ENCODE measurements around the gene ATXN7. TPM values are rescaled to one million over a fixed set of nuclear protein-coding genes. Genes with fewer than 3 reads are reported as not detected.
A peak's percentile ranks its signal among the peaks of the same experiment; 100 is the strongest.

The ATXN7 gene
- total RNA-seq, 1 donor from 2014 or later, result 43.2 TPM

DNA sequence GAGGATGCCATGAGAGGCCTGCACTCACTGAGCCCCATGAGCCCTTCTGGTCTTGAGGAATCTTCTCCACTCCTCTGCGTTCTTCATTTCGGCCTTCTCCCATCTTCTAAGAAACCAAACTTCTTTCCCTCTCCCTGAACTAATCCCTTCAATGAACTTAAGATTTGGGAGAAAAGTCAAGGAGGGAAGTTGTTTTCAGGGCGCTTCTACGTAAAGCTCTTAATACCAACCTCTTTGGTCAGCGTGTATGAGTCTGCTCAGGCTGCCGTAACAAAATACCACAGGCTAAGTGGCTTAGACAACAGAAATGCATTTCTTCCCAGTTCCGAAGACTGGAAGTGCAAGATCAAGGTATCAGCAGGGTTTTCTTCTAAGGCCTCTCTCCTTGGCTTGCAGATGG lies 173.4 kb downstream of the ATXN7 start:
- no peak for TF ChIP-seq POLR2AphosphoS5 (IDR thresholded peaks at IDR 0.05; ENCODE audit: insufficient read depth in 1 of 2, low read depth in 1 of 2)
- TF ChIP-seq, protein P1, sequence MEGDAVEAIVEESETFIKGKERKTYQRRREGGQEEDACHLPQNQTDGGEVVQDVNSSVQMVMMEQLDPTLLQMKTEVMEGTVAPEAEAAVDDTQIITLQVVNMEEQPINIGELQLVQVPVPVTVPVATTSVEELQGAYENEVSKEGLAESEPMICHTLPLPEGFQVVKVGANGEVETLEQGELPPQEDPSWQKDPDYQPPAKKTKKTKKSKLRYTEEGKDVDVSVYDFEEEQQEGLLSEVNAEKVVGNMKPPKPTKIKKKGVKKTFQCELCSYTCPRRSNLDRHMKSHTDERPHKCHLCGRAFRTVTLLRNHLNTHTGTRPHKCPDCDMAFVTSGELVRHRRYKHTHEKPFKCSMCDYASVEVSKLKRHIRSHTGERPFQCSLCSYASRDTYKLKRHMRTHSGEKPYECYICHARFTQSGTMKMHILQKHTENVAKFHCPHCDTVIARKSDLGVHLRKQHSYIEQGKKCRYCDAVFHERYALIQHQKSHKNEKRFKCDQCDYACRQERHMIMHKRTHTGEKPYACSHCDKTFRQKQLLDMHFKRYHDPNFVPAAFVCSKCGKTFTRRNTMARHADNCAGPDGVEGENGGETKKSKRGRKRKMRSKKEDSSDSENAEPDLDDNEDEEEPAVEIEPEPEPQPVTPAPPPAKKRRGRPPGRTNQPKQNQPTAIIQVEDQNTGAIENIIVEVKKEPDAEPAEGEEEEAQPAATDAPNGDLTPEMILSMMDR (IDR thresholded peaks at IDR 0.05), result no peak
- no peak for TF ChIP-seq POLR2A (IDR thresholded peaks at IDR 0.05)
- Histone ChIP-seq H3K27me3 (no peaks in the 10 kb centered on the region), H3K4me1 (peaks cover 9% of the 10 kb centered on the region), H3K27ac (no peak overlapping the region), H3K4me3 (no peak overlapping the region), H3K9me3 (no peaks in the 10 kb centered on the region), H3K36me3 (no peaks in the 10 kb centered on the region)
- intact Hi-C loops (cut with DNase I), result loop anchor here (5.0 kb wide), 1 partner anchor 360 kb away; no protein-coding TSS in a partner anchor
- no peak for DNase-seq (ENCODE audit: extremely low spot score in 2 of 2)

DNA sequence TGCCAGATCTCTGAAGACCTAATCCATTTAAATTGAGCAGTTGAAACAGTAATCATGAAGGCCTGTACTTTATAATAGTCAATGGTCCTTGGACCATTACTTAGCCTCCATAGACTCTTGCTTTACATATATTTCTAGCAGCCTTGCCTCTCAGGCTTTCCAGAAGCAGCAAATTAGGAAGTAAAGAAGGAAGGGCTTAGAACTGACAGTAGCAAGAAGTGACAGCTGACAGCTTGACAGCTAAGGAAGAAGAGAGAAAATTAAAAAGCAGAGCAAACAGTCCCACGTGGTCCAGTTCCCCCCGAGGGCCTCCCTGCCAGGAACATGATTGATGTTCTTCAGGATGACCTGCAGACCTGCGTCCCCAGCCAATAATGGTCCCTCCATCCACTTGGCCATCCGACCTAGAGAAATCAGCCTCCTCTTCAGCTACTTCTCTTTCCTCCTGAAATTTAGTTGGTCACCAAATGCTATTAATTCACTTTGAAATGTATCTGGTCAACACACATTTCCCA lies 174.6 kb downstream of the ATXN7 start:
- H3K4me3 ChIP-seq, result no peak overlapping the region
- no peaks in the 10 kb centered on the region for H3K4me1 ChIP-seq
- TF ChIP-seq POLR2A (IDR thresholded peaks at IDR 0.05) (no peak), POLR2AphosphoS5 (IDR thresholded peaks at IDR 0.05; ENCODE audit: insufficient read depth in 1 of 2, low read depth in 1 of 2) (no peak)
- TF ChIP-seq, protein P1 (IDR thresholded peaks at IDR 0.05), result no peak
- intact Hi-C loops (cut with DNase I), result loop anchor here (5.0 kb wide), 1 partner anchor 359 kb away; no protein-coding TSS in a partner anchor
- H3K36me3 ChIP-seq, result no peaks in the 10 kb centered on the region
- no peaks in the 10 kb centered on the region for H3K9me3 ChIP-seq
- H3K27ac ChIP-seq, result no peak overlapping the region
- no peak for DNase-seq (ENCODE audit: extremely low spot score in 2 of 2)
- H3K27me3 ChIP-seq, result no peaks in the 10 kb centered on the region

DNA sequence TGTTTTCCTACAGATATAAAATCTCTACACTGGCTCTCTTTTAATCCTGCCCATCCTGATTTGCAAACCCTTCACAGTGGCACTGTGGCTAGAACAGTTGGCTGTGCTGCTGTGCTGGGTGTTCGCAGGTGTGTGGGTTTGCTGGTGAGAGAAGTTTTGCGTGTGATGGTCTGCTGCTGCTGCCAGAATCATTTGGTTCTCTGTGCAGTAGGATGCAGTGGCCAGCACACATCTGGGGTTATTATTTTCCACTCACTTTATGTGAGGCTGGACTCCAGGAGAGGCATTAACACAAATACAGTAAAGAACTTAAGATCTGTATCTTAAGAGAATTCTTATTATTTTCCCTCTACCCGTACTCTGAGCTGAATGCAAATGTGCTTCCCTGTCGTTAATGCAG lies 175.7 kb downstream of the ATXN7 start:
- H3K4me3 ChIP-seq, result no peak overlapping the region
- no peaks in the 10 kb centered on the region for H3K9me3 ChIP-seq
- intact Hi-C loops (cut with DNase I), result loop anchor here (5.0 kb wide), 1 partner anchor 358 kb away; no protein-coding TSS in a partner anchor
- no peaks in the 10 kb centered on the region for H3K27me3 ChIP-seq
- DNase-seq (ENCODE audit: extremely low spot score in 2 of 2), result no peak
- H3K4me1 ChIP-seq, result no peaks in the 10 kb centered on the region
- H3K27ac ChIP-seq, result peak overlapping the region; percentile 21
- H3K36me3 ChIP-seq, result no peaks in the 10 kb centered on the region
- TF ChIP-seq POLR2AphosphoS5 (IDR thresholded peaks at IDR 0.05; ENCODE audit: insufficient read depth in 1 of 2, low read depth in 1 of 2) (no peak), POLR2A (IDR thresholded peaks at IDR 0.05) (no peak)
- TF ChIP-seq, protein P1 (IDR thresholded peaks at IDR 0.05), result no peak

DNA sequence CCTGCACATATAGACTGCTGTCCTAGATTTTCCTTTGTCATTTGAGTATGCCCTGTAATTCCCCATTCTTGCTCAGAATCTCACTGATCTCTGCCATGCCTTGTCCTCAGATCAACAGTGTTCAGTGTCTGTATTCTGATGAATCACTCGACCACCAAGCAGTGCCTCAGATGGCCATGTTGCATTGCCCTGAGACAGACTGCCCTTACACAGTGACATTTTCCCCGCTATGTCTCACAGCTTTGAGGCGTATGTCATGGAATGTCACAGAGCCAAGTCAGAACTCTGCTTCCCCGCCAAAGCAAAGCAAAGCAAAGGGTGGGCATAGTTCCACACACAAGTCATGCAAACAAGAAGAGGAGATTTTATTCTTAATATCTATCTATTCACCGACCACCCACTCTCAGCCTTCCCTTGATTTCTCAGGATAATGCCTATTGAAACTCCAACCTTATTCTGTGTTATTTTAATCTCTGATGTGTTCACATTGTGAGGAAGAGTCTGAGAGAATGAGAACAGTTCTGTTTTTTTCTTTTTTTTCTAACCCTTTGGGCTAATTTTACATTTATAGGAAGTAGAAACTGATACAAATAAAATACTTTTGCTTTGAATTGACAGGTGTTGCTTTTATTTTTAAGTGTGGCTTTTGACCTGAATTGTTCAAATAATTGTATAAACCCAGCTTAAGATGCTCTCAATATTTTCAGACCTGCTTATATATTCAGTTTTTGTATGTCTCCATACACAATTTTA lies 176.5 kb downstream of the ATXN7 start:
- no peaks in the 10 kb centered on the region for H3K9me3 ChIP-seq
- TF ChIP-seq, protein P1 (IDR thresholded peaks at IDR 0.05), result no peak
- TF ChIP-seq POLR2AphosphoS5 (IDR thresholded peaks at IDR 0.05; ENCODE audit: insufficient read depth in 1 of 2, low read depth in 1 of 2) (no peak), POLR2A (IDR thresholded peaks at IDR 0.05) (no peak)
- intact Hi-C loops (cut with DNase I), result loop anchor here (5.0 kb wide), 1 partner anchor 357 kb away; no protein-coding TSS in a partner anchor
- H3K27me3 ChIP-seq, result no peaks in the 10 kb centered on the region
- H3K4me1 ChIP-seq, result no peaks in the 10 kb centered on the region
- no peak overlapping the region for H3K4me3 ChIP-seq
- H3K27ac ChIP-seq, result no peak overlapping the region
- no peak for DNase-seq (ENCODE audit: extremely low spot score in 2 of 2)
- no peaks in the 10 kb centered on the region for H3K36me3 ChIP-seq

- intact Hi-C loops (cut with DNase I), result no loop called here
- no peaks in the 10 kb centered on the region for H3K36me3 ChIP-seq
- no peak overlapping the region for H3K27ac ChIP-seq
- H3K27me3 ChIP-seq, result no peaks in the 10 kb centered on the region
- H3K9me3 ChIP-seq, result no peaks in the 10 kb centered on the region
- H3K4me3 ChIP-seq, result no peak overlapping the region
- H3K4me1 ChIP-seq, result no peaks in the 10 kb centered on the region
- DNase-seq (ENCODE audit: extremely low spot score in 2 of 2), result no peak
- TF ChIP-seq, protein P1 (IDR thresholded peaks at IDR 0.05), result no peak
- TF ChIP-seq POLR2A (IDR thresholded peaks at IDR 0.05), result no peak
- TF ChIP-seq POLR2AphosphoS5 (IDR thresholded peaks at IDR 0.05; ENCODE audit: insufficient read depth in 1 of 2, low read depth in 1 of 2), result no peak
Observed at GRCh38 chr3:64042952-64043351, 179.3 kb downstream of the ATXN7 start.
